Frontal cortex (tissue), 4 donors: Measurements from ENCODE around the gene SLC25A36. TPM values are rescaled to one million over a fixed set of nuclear protein-coding genes. Genes with fewer than 3 reads are reported as not detected.

Experiments used
- DNase-seq, 2 donors: peaks; one replicate each; pipeline ENCODE4 v3.0.0; 2012; ENCODE audit warnings: low spot score in 2 of 2
- FAIRE-seq: peaks from 2 replicates; lab custom pipeline; 2012; peaks lifted over from hg19 to GRCh38; lab: Jason Lieb, UNC
- total RNA-seq: library from RNA; depleted of rRNA; stranded (reverse); fragments of >200 nt; gene quantifications from one replicate; pipeline ENCODE4 v1.2.3, GENCODE V29; 2014
- donor health status: control.
- donor health status: control.
- donor health status: control.

SLC25A36 gene
- 119 TPM for total RNA-seq

- peak; percentile 88 to 89 for DNase-seq
- peak; percentile 23 for FAIRE-seq
Measured at GRCh38 chr3:140941434-140942220, at the start of gene SLC25A36. SLC25A36 (plus strand) TSS chr3:140941836; CDS start chr3:140942055, 219 bp downstream.

GRCh38 chr3:140896997-140897396, 44.6 kb upstream of the SLC25A36 start:
- DNase-seq (no peak), FAIRE-seq (no peak)

- FAIRE-seq, result peak; percentile 72
- peak in 1 of 2 donors; percentile 20 for DNase-seq
Measured at GRCh38 chr3:140898340-140899180, 43.1 kb upstream of the SLC25A36 start.

GRCh38 chr3:140899363-140899762, 42.3 kb upstream of the SLC25A36 start:
- no peak for DNase-seq
- no peak for FAIRE-seq

DNA sequence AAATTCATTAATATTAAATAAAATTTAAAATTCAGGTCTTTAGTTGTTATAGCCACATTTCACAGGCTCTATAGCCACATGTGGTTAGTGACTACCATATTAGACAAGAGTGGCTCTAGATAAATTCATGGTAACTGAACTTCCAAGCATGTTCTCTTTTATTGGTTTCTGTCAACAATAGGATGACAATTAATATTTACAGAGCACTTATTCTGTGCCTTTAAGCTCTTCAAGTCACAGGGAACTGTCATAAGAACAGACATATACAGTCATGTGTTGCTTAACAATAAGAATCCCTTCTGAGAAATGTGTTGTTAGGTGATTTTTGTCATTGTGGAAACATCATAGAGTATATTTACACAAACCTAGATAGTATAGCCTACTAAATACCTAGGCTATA, 38.8 kb upstream of the SLC25A36 start:
- no peak for DNase-seq
- no peak for FAIRE-seq

- no peak for FAIRE-seq
- DNase-seq, result no peak
Measured at GRCh38 chr3:140903196-140903595, 38.4 kb upstream of the SLC25A36 start.

DNA sequence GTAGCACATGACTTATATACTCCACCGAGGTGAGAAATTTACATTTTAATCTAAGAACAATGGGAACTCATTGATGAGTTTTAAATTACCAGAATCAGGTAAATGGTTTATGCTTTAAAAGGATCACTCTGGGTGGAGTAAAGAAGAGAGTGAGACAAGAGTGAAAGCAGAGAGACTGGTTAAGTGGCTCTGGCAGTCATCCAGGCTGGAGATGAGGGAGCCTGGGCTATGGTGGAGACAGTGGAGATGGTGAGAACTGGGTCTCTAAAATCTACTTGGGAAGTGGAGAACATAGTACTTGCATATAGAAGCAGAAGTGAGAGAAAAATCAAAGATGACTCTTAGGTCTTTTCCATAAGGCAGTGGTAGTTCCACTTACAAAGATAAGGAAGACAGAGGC, 37.1 kb upstream of the SLC25A36 start:
- FAIRE-seq, result no peak
- DNase-seq, result no peak

DNA sequence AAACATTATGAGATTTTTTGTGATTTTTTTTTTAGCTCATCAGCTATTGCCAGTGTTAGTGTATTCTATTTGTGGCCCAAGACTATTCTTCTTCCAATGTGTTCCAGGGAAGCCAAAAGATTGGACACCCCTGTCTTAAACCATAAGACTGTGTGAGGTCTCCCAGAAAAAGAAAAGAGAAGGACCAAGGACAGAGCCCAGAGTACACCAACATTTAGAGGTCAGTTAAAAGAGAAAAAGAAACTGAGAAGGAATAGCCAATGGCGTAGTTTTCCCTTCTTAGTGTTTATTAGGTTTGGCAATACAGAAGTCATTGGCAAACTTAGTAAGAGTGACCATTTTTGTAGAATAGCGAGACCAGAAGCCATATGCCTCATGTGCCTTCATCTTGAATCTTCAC, 36.1 kb upstream of the SLC25A36 start:
- FAIRE-seq (no peak), DNase-seq (no peak)

DNA sequence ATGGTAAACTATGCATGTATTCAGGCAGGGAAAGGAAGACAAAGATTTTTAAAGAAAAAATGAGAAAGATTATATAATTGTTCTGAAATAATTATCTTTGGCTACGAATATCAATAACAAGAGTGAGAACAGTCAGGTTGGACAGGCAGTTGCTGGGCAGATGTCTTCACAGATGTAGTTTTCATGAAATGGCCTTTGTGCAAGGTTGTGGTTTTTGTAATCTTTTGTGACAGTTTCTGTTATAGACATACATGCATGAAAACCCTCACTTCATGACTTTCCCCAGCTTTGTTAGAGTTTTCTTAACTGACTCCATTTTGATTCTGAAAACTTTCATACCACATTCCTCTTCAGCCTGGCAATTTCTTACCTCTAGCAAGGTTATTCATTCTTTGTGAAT, 34.9 kb upstream of the SLC25A36 start:
- FAIRE-seq, result no peak
- no peak for DNase-seq

GRCh38 chr3:140910860-140911259, 30.8 kb upstream of the SLC25A36 start:
- no peak for FAIRE-seq
- no peak for DNase-seq

GRCh38 chr3:140911822-140912221, 29.8 kb upstream of the SLC25A36 start:
- FAIRE-seq (no peak), DNase-seq (no peak)

DNA sequence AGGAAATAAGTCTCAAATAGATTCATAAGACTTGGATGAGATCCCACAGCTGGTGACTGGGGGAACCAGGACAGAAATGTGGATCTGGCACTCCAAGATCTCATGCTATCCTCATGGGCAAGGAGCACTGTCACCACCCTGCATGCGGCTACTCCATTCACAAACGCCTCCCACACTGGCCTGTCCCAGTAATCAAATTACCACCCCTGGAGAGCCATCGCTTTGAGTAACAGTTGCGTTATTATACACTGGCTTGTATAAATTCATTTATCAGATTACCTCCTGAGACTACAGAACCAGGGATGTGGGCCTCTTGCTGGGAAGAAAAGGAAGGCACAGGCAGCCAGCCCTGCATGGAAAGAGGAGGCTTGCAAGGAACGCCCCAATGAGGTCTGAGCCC, 27.9 kb upstream of the SLC25A36 start:
- FAIRE-seq (no peak), DNase-seq (no peak)

- FAIRE-seq, result no peak
- DNase-seq, result no peak
Measured at GRCh38 chr3:140914384-140914945, 27.2 kb upstream of the SLC25A36 start.

- FAIRE-seq, result no peak
- DNase-seq, result no peak
Measured at GRCh38 chr3:140916603-140917002, 25.0 kb upstream of the SLC25A36 start.

- FAIRE-seq (no peak), DNase-seq (no peak)
Measured at GRCh38 chr3:140917772-140918171, 23.9 kb upstream of the SLC25A36 start.

DNA sequence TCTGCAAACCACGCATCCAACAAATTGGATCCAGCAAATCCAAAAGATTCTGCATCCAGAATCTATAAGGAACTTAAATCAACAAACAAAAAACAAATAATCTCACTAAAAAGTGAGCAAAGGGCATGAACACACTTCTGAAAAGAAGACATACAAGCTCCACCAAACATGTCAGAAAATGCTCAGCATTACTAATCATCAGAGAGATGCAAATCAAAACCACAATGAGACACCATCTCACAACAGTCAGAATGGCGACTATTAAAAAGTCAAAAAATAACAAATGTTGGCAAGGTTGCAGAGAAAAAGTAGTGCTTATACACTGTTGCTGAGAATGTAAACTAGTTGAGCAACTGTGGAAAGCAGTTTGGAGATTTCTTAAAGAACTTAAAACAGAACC, 21.6 kb upstream of the SLC25A36 start:
- FAIRE-seq (no peak), DNase-seq (no peak)

- DNase-seq (no peak), FAIRE-seq (no peak)
Measured at GRCh38 chr3:140922634-140923033, 19.0 kb upstream of the SLC25A36 start.

- DNase-seq (no peak), FAIRE-seq (no peak)
Measured at GRCh38 chr3:140924097-140924873, 17.4 kb upstream of the SLC25A36 start.

GRCh38 chr3:140927279-140928069, 14.2 kb upstream of the SLC25A36 start:
- FAIRE-seq, result no peak
- DNase-seq, result no peak
